HCT116 (cell line): ENCODE results near the gene COL5A1. TPM values are rescaled to one million over a fixed set of nuclear protein-coding genes. Genes with fewer than 3 reads are reported as not detected.

ENCODE experiments used
- ATAC-seq: fragments of 200-7000 bp; cut with Tn5 transposase; 2 replicates; pipeline ENCODE4 v1.9.1; 2020; ENCODE audit warnings: mild to moderate bottlenecking, moderate library complexity
- BruUV-seq: library from RNA; stranded (reverse); fragments of 400-500 nt; replicated peaks from 2 replicates; lab custom pipeline; 2021; lab: Mats Ljungman, UMichigan
- CTCF ChIA-PET: fragments of 300-600 bp; sonication (Branson Sonifier 250); formaldehyde crosslinking; loops from one replicate; lab custom pipeline; 2021; ENCODE audit warnings: antibody characterized with exemption; lab: Charles Lee
- POLR2A ChIA-PET: fragments of 300-600, 350-600 bp; sonication (Branson Sonifier 250); formaldehyde crosslinking; loops from one replicate; lab custom pipeline; 2021; ENCODE audit warnings: antibody characterized with exemption; lab: Charles Lee
- RAD21 ChIA-PET, 2 experiments: fragments of 300-600 bp; sonication (Branson Sonifier 250); formaldehyde crosslinking; loops; one replicate each; lab custom pipeline; 2023; ENCODE audit warnings: low total read pairs in 2 of 2; ENCODE audit not compliant: uncharacterized antibody in 2 of 2, unreplicated experiment in 2 of 2, low non-redundant PET in 1 of 2; lab: Charles Lee
- DNase-seq: peaks from one replicate; pipeline ENCODE4 v3.0.0-alpha.2; 2010; ENCODE audit warnings: low read depth, low spot score
- H2AFZ ChIP-seq: fragments of 200-600 bp; shearing (Covaris generic), sonication (generic); 2 replicates; pipeline ENCODE4 v1.6.1; 2017; ENCODE audit warnings: low read depth, mixed run types, mixed read lengths, antibody characterized with exemption, low read length; ENCODE audit not compliant: poor library complexity, severe bottlenecking
- H3K27ac ChIP-seq: 2 replicates; pipeline ENCODE4 v1.5.1; 2012; ENCODE audit warnings: low read depth, low read length
- H3K27me3 ChIP-seq: fragments of 200-600 bp; sonication (generic); 2 replicates; pipeline ENCODE4 v1.6.1; 2016; ENCODE audit warnings: mixed run types, low read length, mixed read lengths; ENCODE audit not compliant: insufficient read depth
- H3K36me3 ChIP-seq, 2 experiments: fragments of 200-500 bp in 1 of 2; fragments of 200-600 bp in 1 of 2; sonication (Bioruptor generic) in 1 of 2; sonication (generic) in 1 of 2; 2 replicates each; pipeline versions ENCODE4 v1.5.1 to v1.6.1; 2014 to 2016; ENCODE audit warnings: low read length in 2 of 2, inconsistent platforms in 1 of 2, mixed read lengths in 1 of 2, mixed run types in 1 of 2; ENCODE audit not compliant: insufficient read depth in 2 of 2, control insufficient read depth in 1 of 2
- H3K4me1 ChIP-seq, 2 experiments: fragments of 200-600 bp in 1 of 2; sonication (generic) in 1 of 2; 2 replicates each; pipeline versions ENCODE4 v1.5.1 to v1.6.1; 2012 to 2017; ENCODE audit warnings: low read length in 2 of 2, inconsistent platforms in 1 of 2, mild to moderate bottlenecking in 1 of 2, mixed read lengths in 1 of 2, mixed run types in 1 of 2, moderate library complexity in 1 of 2; ENCODE audit not compliant: insufficient read depth in 2 of 2, control insufficient read depth in 1 of 2
- H3K4me2 ChIP-seq: fragments of 200-600 bp; sonication (generic); 2 replicates; pipeline ENCODE4 v1.6.1; 2017; ENCODE audit warnings: mixed run types, low read length, mixed read lengths
- H3K4me3 ChIP-seq, 2 experiments: fragments of 200-600 bp in 1 of 2; sonication (generic) in 1 of 2; replicated peaks in 1 of 2; 2 replicates each; pipeline ENCODE4 v1.5.1; 2011 to 2016; ENCODE audit warnings: low read length in 2 of 2, control low read depth in 1 of 2, low read depth in 1 of 2, mild to moderate bottlenecking in 1 of 2, mixed read lengths in 1 of 2, mixed run types in 1 of 2
- H3K79me2 ChIP-seq: fragments of 200-600 bp; sonication (generic); 2 replicates; pipeline ENCODE4 v1.6.1; 2017; ENCODE audit warnings: mild to moderate bottlenecking, mixed run types, low read length, moderate library complexity, mixed read lengths; ENCODE audit not compliant: insufficient read depth
- H3K9ac ChIP-seq: fragments of 200-600 bp; sonication (generic); 2 replicates; pipeline ENCODE4 v1.6.1; 2016; ENCODE audit warnings: low read length, mixed read lengths
- H3K9me2 ChIP-seq: fragments of 200-600 bp; sonication (generic), shearing (Covaris generic); 2 replicates; pipeline ENCODE4 v1.6.1; 2017; ENCODE audit warnings: mixed run types, mild to moderate bottlenecking, moderate library complexity; ENCODE audit not compliant: insufficient read depth
- H3K9me3 ChIP-seq, 2 experiments: fragments of 200-500 bp in 1 of 2; fragments of 200-600 bp in 1 of 2; sonication (Bioruptor generic) in 1 of 2; sonication (generic) in 1 of 2; 2 replicates each; pipeline ENCODE4 v1.6.1; 2014 to 2017; ENCODE audit warnings: low read length in 2 of 2, mixed read lengths in 2 of 2, inconsistent platforms in 1 of 2, low read depth in 1 of 2, mild to moderate bottlenecking in 1 of 2, mixed run types in 1 of 2, moderate library complexity in 1 of 2; ENCODE audit not compliant: control insufficient read depth in 1 of 2, insufficient read depth in 1 of 2
- H4K20me1 ChIP-seq: fragments of 200-600 bp; sonication (generic), shearing (Covaris generic); 2 replicates; pipeline ENCODE4 v1.6.1; 2017; ENCODE audit warnings: mixed run types, mild to moderate bottlenecking, moderate library complexity; ENCODE audit not compliant: insufficient read depth
- CBX3 ChIP-seq: IDR thresholded peaks from 2 replicates; pipeline ENCODE4 v1.6.1; 2012; ENCODE audit warnings: low read depth
- CEBPB ChIP-seq: IDR thresholded peaks from 2 replicates; pipeline ENCODE4 v1.6.1; 2012; ENCODE audit warnings: low read depth
- EGR1 ChIP-seq: IDR thresholded peaks from 2 replicates; pipeline ENCODE4 v1.6.1; 2012; ENCODE audit warnings: low read depth
- ELF1 ChIP-seq: IDR thresholded peaks from 2 replicates; pipeline ENCODE4 v1.6.1; 2012; ENCODE audit warnings: low read depth, borderline replicate concordance
- EZH2 ChIP-seq: fragments of 200-600 bp; sonication (generic); IDR thresholded peaks from 2 replicates; pipeline ENCODE4 v1.6.1; 2017; ENCODE audit warnings: antibody characterized with exemption, mixed run types
- JUND ChIP-seq: IDR thresholded peaks from 2 replicates; pipeline ENCODE4 v1.6.1; 2012
- POLR2A ChIP-seq: IDR thresholded peaks from 2 replicates; pipeline ENCODE4 v1.7.0; 2011; ENCODE audit warnings: borderline replicate concordance; ENCODE audit not compliant: insufficient read depth, insufficient read length; ENCODE audit errors: extremely low read depth
- SP1 ChIP-seq: IDR thresholded peaks from 2 replicates; pipeline ENCODE4 v1.6.1; 2012; ENCODE audit warnings: low read depth
- SRF ChIP-seq: IDR thresholded peaks from 2 replicates; pipeline ENCODE4 v1.6.1; 2012; ENCODE audit warnings: low read depth
- TCF7L2 ChIP-seq: IDR thresholded peaks from 2 replicates; pipeline ENCODE4 v1.7.0; 2011; ENCODE audit warnings: borderline replicate concordance, inconsistent platforms; ENCODE audit not compliant: insufficient read depth, insufficient read length; ENCODE audit errors: extremely low read depth
- ZFX ChIP-seq: fragments of 450-650 bp; IDR thresholded peaks from 2 replicates; pipeline ENCODE4 v1.6.1; 2017
- ZNF274 ChIP-seq: fragments of 200-500 bp; sonication (Bioruptor generic); IDR thresholded peaks from 2 replicates; pipeline ENCODE4 v1.6.1; 2014; ENCODE audit warnings: mild to moderate bottlenecking, low read depth, low read length, inconsistent platforms
- intact Hi-C: fragments of 100-400 bp; cut with micrococcal nuclease; formaldehyde crosslinking; loops from 2 replicates; pipeline ENCODE4 v1.10.0; 2022
- total RNA-seq: library from RNA; stranded (reverse); gene quantifications from one replicate; pipeline ENCODE4 v1.2.1, GENCODE V29; 2021; ENCODE audit not compliant: unreplicated experiment
- TF ChIP-seq, protein P1 (sequence below), 3 experiments: fragments of 200-600 bp in 1 of 3; sonication (generic) in 1 of 3; IDR thresholded peaks in 2 of 3; conservative IDR thresholded peaks in 1 of 3; 2 replicates each; pipeline ENCODE4 v1.5.1; 2012 to 2017; ENCODE audit warnings: low read depth in 2 of 3, low read length in 2 of 3, antibody characterized with exemption in 1 of 3, borderline replicate concordance in 1 of 3, control low read depth in 1 of 3, mild to moderate bottlenecking in 1 of 3, mixed read lengths in 1 of 3, mixed run types in 1 of 3, moderate library complexity in 1 of 3; ENCODE audit not compliant: insufficient read depth in 1 of 3

The COL5A1 gene
- total RNA-seq, 1 experiment from 2014 or later = 0.30 TPM

DNA sequence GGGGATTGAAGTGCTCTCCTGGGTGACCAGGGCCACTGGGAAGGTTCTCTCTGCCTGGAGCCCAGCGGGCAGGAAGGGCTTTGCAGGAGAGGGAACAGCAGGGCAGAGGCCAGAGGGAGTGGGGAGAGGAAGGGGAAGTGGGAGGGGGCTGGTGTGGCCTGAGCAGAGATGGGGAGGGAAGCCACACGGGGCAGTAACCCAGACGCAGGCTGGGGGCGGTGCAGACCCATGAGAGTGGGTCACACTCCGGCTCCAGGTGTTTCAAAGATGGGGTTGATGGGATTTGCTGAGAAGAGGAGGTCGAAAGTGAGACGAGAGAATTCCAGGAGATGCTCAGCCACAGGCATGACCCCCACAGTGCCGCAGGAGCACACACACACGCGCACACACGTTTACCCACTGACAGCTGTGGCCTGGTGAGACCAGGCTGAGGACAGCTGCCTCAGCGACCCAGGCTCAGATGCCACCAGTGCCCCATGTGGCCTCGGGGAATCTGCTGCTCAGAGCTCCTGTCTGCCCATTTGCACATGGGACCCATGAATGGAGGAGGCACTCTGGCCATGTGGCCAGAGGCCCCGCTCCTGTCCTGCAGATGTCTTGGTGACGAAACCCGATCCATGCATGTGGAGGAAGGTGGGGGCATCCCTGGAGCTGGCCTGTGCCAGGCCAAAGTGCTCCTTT is 206.3 kb downstream of the COL5A1 start:
- Histone ChIP-seq H2AFZ (no peak overlapping the region), H3K4me2 (no peak overlapping the region), H3K27ac (no peak overlapping the region), H3K27me3 (peaks cover 32% of the 10 kb centered on the region; the same call in 1 of the 2 replicates), H3K9me3 (peaks cover 0 to 3% of the 10 kb centered on the region in 2 experiments; a peak in 1 of 4 replicates), H3K79me2 (no peaks in the 10 kb centered on the region), H3K4me1 (no peaks in the 10 kb centered on the region), H4K20me1 (no peaks in the 10 kb centered on the region), H3K9ac (no peak overlapping the region), H3K4me3 (no peak overlapping the region), H3K36me3 (no peaks in the 10 kb centered on the region), H3K9me2 (no peaks in the 10 kb centered on the region)
- intact Hi-C loops = no loop called here
- BruUV-seq = no TSS peak
- DNase-seq (no peak), ATAC-seq (no peak)
- ChIA-PET CTCF (no interaction called here), RAD21 (no interaction called here), POLR2A (no interaction called here)
- TF ChIP-seq, protein P1, sequence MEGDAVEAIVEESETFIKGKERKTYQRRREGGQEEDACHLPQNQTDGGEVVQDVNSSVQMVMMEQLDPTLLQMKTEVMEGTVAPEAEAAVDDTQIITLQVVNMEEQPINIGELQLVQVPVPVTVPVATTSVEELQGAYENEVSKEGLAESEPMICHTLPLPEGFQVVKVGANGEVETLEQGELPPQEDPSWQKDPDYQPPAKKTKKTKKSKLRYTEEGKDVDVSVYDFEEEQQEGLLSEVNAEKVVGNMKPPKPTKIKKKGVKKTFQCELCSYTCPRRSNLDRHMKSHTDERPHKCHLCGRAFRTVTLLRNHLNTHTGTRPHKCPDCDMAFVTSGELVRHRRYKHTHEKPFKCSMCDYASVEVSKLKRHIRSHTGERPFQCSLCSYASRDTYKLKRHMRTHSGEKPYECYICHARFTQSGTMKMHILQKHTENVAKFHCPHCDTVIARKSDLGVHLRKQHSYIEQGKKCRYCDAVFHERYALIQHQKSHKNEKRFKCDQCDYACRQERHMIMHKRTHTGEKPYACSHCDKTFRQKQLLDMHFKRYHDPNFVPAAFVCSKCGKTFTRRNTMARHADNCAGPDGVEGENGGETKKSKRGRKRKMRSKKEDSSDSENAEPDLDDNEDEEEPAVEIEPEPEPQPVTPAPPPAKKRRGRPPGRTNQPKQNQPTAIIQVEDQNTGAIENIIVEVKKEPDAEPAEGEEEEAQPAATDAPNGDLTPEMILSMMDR (IDR thresholded peaks at IDR 0.05 in 2 of 3, conservative IDR thresholded peaks at IDR 0.05 in 1 of 3; ENCODE audit: borderline replicate concordance in 1 of 3, insufficient read depth in 1 of 3, low read depth in 2 of 3, low read length in 2 of 3) = no peak
- TF ChIP-seq SRF = no peak
- TF ChIP-seq ZNF274 = no peak
- TF ChIP-seq EZH2 = no peak
- TF ChIP-seq ZFX = no peak
- no peak for TF ChIP-seq EGR1
- no peak for TF ChIP-seq CEBPB
- no peak for TF ChIP-seq JUND
- TF ChIP-seq SP1 = no peak
- TF ChIP-seq CBX3 = no peak
- TF ChIP-seq POLR2A = no peak
- TF ChIP-seq ELF1 = no peak
- TF ChIP-seq TCF7L2 = no peak
